ENCODE measurements around the gene AJM1. TPM values are rescaled to one million over a fixed set of nuclear protein-coding genes. Genes with fewer than 3 reads are reported as not detected.

AJM1 gene
- polyA plus RNA-seq, 2 of the 4 experiments (the other 2 are of a cell fraction): 0.76 to 3.0 TPM

DNA sequence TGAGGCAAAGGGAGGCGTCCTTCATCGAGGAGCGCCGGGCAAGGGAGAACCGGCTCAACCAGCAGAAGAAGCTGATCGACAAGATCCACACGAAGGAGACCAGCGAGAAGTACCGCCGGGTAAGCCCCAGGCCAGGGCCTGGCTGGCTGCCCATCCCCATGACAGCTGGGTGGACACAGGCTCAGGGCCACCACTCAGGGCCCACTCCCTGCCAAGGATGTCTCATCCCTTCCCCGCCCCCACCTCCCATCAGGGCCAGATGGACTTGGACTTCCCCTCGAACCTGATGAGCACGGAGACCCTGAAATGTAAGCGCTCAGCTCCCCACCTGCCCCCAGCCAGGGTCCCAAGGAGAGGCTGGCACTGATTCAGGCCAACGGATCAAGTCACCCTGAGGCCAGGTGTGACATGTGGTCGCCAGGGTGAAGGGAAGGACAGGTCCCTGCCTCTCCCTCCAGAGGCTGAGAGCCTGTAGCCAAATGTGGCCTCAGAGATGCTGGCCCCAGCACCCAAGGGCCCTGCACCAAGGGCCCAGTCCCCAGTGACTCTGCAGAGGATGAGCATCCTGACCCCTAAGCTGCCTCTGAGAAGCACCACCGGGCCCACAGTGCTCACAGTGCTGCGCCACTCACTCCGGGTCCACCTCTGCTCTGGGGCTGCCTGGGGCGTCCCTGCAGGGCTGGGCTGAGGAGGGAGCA, 37.6 kb upstream of the AJM1 start:
- no peak for FAIRE-seq
- Histone ChIP-seq H3K4me2 (no peak overlapping the region), H3K9me3 (no peaks in the 10 kb centered on the region), H3K4me3 (no peak overlapping the region), H3K4me1 (peaks cover 27% of the 10 kb centered on the region), H3K27ac (no peak overlapping the region)
- no peak for TF ChIP-seq JUNB (IDR thresholded peaks at IDR 0.05)
- TF ChIP-seq, protein P1, sequence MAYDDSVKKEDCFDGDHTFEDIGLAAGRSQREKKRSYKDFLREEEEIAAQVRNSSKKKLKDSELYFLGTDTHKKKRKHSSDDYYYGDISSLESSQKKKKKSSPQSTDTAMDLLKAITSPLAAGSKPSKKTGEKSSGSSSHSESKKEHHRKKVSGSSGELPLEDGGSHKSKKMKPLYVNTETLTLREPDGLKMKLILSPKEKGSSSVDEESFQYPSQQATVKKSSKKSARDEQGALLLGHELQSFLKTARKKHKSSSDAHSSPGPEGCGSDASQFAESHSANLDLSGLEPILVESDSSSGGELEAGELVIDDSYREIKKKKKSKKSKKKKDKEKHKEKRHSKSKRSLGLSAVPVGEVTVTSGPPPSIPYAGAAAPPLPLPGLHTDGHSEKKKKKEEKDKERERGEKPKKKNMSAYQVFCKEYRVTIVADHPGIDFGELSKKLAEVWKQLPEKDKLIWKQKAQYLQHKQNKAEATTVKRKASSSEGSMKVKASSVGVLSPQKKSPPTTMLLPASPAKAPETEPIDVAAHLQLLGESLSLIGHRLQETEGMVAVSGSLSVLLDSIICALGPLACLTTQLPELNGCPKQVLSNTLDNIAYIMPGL (CRISPR knock-in tag; IDR thresholded peaks at IDR 0.05; ENCODE audit: borderline replicate concordance): no peak
- TF ChIP-seq POLR2AphosphoS2 (conservative IDR thresholded peaks at IDR 0.05; ENCODE audit: low read length): no peak
- no peak for TF ChIP-seq ZSCAN20 (CRISPR knock-in tag; IDR thresholded peaks at IDR 0.05)
- TF ChIP-seq HOXB13 (CRISPR knock-in tag; IDR thresholded peaks at IDR 0.05; ENCODE audit: low read depth): no peak
- TF ChIP-seq RAD21 (conservative IDR thresholded peaks at IDR 0.05 in 1 of 2, IDR thresholded peaks at IDR 0.05 in 1 of 2): no peak
- TF ChIP-seq TFCP2L1 (CRISPR knock-in tag; IDR thresholded peaks at IDR 0.05): no peak
- no peak for TF ChIP-seq ATOH8 (CRISPR knock-in tag; IDR thresholded peaks at IDR 0.05; ENCODE audit: low read depth)
- TF ChIP-seq, protein P2, sequence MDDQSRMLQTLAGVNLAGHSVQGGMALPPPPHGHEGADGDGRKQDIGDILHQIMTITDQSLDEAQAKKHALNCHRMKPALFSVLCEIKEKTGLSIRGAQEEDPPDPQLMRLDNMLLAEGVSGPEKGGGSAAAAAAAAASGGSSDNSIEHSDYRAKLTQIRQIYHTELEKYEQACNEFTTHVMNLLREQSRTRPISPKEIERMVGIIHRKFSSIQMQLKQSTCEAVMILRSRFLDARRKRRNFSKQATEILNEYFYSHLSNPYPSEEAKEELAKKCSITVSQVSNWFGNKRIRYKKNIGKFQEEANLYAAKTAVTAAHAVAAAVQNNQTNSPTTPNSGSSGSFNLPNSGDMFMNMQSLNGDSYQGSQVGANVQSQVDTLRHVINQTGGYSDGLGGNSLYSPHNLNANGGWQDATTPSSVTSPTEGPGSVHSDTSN (IDR thresholded peaks at IDR 0.05): no peak
- no peak for TF ChIP-seq FOSB (CRISPR knock-in tag; IDR thresholded peaks at IDR 0.05)
- TF ChIP-seq, protein P3, sequence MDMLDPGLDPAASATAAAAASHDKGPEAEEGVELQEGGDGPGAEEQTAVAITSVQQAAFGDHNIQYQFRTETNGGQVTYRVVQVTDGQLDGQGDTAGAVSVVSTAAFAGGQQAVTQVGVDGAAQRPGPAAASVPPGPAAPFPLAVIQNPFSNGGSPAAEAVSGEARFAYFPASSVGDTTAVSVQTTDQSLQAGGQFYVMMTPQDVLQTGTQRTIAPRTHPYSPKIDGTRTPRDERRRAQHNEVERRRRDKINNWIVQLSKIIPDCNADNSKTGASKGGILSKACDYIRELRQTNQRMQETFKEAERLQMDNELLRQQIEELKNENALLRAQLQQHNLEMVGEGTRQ (IDR thresholded peaks at IDR 0.05): no peak
- TF ChIP-seq FOXS1 (CRISPR knock-in tag; IDR thresholded peaks at IDR 0.05): no peak
- 93% methylated on average over 16 of the region's 20 CpGs for WGBS (ENCODE audit: missing lambda C conversion rate)
- no peak for ATAC-seq
- CTCF ChIA-PET: interaction anchor here (0.8 to 9.9 kb wide), 8 partner anchors 11 to 263 kb away, joined by 3 to 110 read pairs (median 5); partner anchors contain the start of gene TMEM141
- POLR2A ChIA-PET: no interaction called here
- no peak for DNase-seq (ENCODE audit: low read depth in 1 of 2, low spot score in 1 of 2)

DNA sequence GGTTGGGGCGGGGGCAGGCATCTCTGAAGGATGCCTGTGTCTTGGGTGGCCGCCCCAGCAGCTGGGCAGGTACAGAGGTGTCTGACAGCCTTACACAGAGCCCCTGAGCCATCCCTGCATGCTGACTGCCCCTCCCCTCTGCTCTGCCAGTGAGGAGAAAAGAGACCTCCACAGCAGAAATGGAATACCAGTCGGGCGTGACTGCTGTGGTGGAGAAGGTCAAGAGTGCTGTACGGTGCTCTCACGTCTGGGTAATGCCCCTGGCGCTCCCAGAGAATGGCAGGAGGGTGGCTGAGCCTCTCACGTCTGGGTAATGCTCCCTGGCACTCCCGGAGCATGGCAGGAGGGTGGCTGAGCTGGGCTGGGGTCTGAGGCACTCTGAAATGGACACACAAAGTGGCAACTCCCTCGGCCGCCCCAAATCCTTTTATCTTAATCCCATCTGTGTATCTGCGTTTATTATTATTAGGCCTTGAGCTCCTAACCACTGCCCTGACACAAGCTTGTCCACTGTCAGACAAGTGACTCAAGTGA, 37.0 kb upstream of the AJM1 start:
- Histone ChIP-seq H3K4me3 (no peak overlapping the region), H3K4me2 (no peak overlapping the region), H3K27ac (no peak overlapping the region), H3K9me3 (no peaks in the 10 kb centered on the region), H3K4me1 (peaks cover 34% of the 10 kb centered on the region)
- POLR2A ChIA-PET: no interaction called here
- CTCF ChIA-PET: interaction anchor here (0.6 to 9.9 kb wide), 7 partner anchors 10 to 431 kb away, joined by 3 to 110 read pairs (median 4); partner anchors contain the start of genes AJM1 and TMEM141
- ATAC-seq (no peak), FAIRE-seq (no peak), DNase-seq (ENCODE audit: low read depth in 1 of 2, low spot score in 1 of 2) (no peak)
- WGBS (ENCODE audit: missing lambda C conversion rate): 87% methylated on average over 12 of the region's 12 CpGs
- TF ChIP-seq, protein P4, sequence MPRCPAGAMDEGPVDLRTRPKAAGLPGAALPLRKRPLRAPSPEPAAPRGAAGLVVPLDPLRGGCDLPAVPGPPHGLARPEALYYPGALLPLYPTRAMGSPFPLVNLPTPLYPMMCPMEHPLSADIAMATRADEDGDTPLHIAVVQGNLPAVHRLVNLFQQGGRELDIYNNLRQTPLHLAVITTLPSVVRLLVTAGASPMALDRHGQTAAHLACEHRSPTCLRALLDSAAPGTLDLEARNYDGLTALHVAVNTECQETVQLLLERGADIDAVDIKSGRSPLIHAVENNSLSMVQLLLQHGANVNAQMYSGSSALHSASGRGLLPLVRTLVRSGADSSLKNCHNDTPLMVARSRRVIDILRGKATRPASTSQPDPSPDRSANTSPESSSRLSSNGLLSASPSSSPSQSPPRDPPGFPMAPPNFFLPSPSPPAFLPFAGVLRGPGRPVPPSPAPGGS (IDR thresholded peaks at IDR 0.05): no peak
- no peak for TF ChIP-seq POLR2A (IDR thresholded peaks at IDR 0.05; ENCODE audit: low read length)
- no peak for TF ChIP-seq REST (IDR thresholded peaks at IDR 0.05)
- TF ChIP-seq, protein P5, sequence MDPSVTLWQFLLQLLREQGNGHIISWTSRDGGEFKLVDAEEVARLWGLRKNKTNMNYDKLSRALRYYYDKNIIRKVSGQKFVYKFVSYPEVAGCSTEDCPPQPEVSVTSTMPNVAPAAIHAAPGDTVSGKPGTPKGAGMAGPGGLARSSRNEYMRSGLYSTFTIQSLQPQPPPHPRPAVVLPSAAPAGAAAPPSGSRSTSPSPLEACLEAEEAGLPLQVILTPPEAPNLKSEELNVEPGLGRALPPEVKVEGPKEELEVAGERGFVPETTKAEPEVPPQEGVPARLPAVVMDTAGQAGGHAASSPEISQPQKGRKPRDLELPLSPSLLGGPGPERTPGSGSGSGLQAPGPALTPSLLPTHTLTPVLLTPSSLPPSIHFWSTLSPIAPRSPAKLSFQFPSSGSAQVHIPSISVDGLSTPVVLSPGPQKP (IDR thresholded peaks at IDR 0.05; ENCODE audit: low read depth, low read length): no peak
- no peak for TF ChIP-seq ZNF302 (CRISPR knock-in tag; IDR thresholded peaks at IDR 0.05)
- no peak for TF ChIP-seq FOSL2 (IDR thresholded peaks at IDR 0.05)
- no peak for TF ChIP-seq FOSL2 (CRISPR knock-in tag; IDR thresholded peaks at IDR 0.05)
- TF ChIP-seq JUN (IDR thresholded peaks at IDR 0.05): no peak
- no peak for TF ChIP-seq TP53 (CRISPR knock-in tag; IDR thresholded peaks at IDR 0.05)
- no peak for TF ChIP-seq EHMT2 (IDR thresholded peaks at IDR 0.05; ENCODE audit: low read depth)
- TF ChIP-seq ATOH8 (CRISPR knock-in tag; IDR thresholded peaks at IDR 0.05; ENCODE audit: low read depth): no peak
- no peak for TF ChIP-seq NFE2L2 (conservative IDR thresholded peaks at IDR 0.05; ENCODE audit: low read length)
- no peak for TF ChIP-seq GATA3 (IDR thresholded peaks at IDR 0.05; ENCODE audit: borderline replicate concordance)
- TF ChIP-seq NR3C1 (IDR thresholded peaks at IDR 0.05): no peak
